Panc1 (cell line): ENCODE results near the gene LRRC8E. TPM values are rescaled to one million over a fixed set of nuclear protein-coding genes. Genes with fewer than 3 reads are reported as not detected.

Source experiments
- ATAC-seq: fragments of 200-7000 bp; cut with Tn5 transposase; 2 replicates; pipeline ENCODE4 v1.9.1; 2020; ENCODE audit warnings: mild to moderate bottlenecking, moderate library complexity
- BruUV-seq: library from RNA; stranded (reverse); fragments of 400-500 nt; replicated peaks from 2 replicates; lab custom pipeline; 2021; lab: Mats Ljungman, UMichigan
- CTCF ChIA-PET: fragments of 300-600 bp; sonication (Branson Sonifier 250); formaldehyde crosslinking; loops from one replicate; lab custom pipeline; 2022; ENCODE audit warnings: antibody characterized with exemption; lab: Charles Lee
- POLR2A ChIA-PET: fragments of 300-600 bp; sonication (Branson Sonifier 250); formaldehyde crosslinking; loops from one replicate; lab custom pipeline; 2022; ENCODE audit warnings: antibody characterized with exemption; lab: Charles Lee
- DNase-seq: peaks from one replicate; pipeline ENCODE4 v3.0.0-alpha.2; 2010; ENCODE audit warnings: low read depth, low spot score
- H3K27ac ChIP-seq: 2 replicates; pipeline ENCODE4 v1.5.1; 2011; ENCODE audit warnings: mild to moderate bottlenecking, low read length, inconsistent platforms
- H3K27me3 ChIP-seq: fragments of 200-500 bp; sonication (Bioruptor generic); 2 replicates; pipeline ENCODE4 v1.6.0; 2014; ENCODE audit warnings: low read length, inconsistent platforms; ENCODE audit not compliant: control insufficient read depth, insufficient read depth
- H3K36me3 ChIP-seq: fragments of 200-500 bp; sonication (Bioruptor generic); 2 replicates; pipeline ENCODE4 v1.5.1; 2014; ENCODE audit warnings: inconsistent platforms, mild to moderate bottlenecking, low read length, moderate library complexity; ENCODE audit not compliant: control insufficient read depth, insufficient read depth
- H3K4me1 ChIP-seq: 2 replicates; pipeline ENCODE4 v1.5.1; 2011; ENCODE audit warnings: inconsistent platforms, mild to moderate bottlenecking, low read length, moderate library complexity; ENCODE audit not compliant: control insufficient read depth, insufficient read depth
- H3K4me3 ChIP-seq, 2 experiments: 2 replicates each; pipeline ENCODE4 v1.5.1; 2011 to 2012; ENCODE audit warnings: low read depth in 2 of 2, low read length in 2 of 2, mild to moderate bottlenecking in 2 of 2, inconsistent platforms in 1 of 2, moderate library complexity in 1 of 2
- H3K9me3 ChIP-seq: fragments of 200-500 bp; sonication (Bioruptor generic); 2 replicates; pipeline ENCODE4 v1.5.1; 2014; ENCODE audit warnings: low read depth, mild to moderate bottlenecking, inconsistent platforms, low read length, moderate library complexity; ENCODE audit not compliant: control insufficient read depth, insufficient read depth
- POLR2AphosphoS5 ChIP-seq: IDR thresholded peaks from 2 replicates; pipeline ENCODE4 v1.6.1; 2012; ENCODE audit warnings: mild to moderate bottlenecking, low read depth, low read length, moderate library complexity
- SIN3A ChIP-seq: IDR thresholded peaks from 2 replicates; pipeline ENCODE4 v1.6.1; 2012; ENCODE audit warnings: low read depth, mild to moderate bottlenecking, low read length, moderate library complexity, borderline replicate concordance; ENCODE audit not compliant: insufficient read depth
- TCF7L2 ChIP-seq: IDR thresholded peaks from 2 replicates; pipeline ENCODE4 v1.6.1; 2011; ENCODE audit warnings: mild to moderate bottlenecking, low read depth, low read length, inconsistent platforms
- in situ Hi-C: cut with HindIII; loops from 2 replicates; pipeline ENCODE4 v1.10.0; 2016; ENCODE audit warnings: low sequenced_read_pairs, low pct_unique_long_range_greater_than_20kb
- intact Hi-C: fragments of 100-400 bp; cut with micrococcal nuclease; formaldehyde crosslinking; loops from one replicate; pipeline ENCODE4 v1.10.0; 2022; ENCODE audit not compliant: unreplicated experiment
- total RNA-seq: library from RNA; stranded (reverse); gene quantifications from one replicate; pipeline ENCODE4 v1.2.1, GENCODE V29; 2021; ENCODE audit not compliant: unreplicated experiment
- TF ChIP-seq, protein P1 (sequence below), 2 experiments: IDR thresholded peaks; 2 replicates each; pipeline ENCODE4 v1.6.1; 2011 to 2012; ENCODE audit warnings: low read depth in 2 of 2, control low read depth in 1 of 2, low read length in 1 of 2, mild to moderate bottlenecking in 1 of 2, moderate library complexity in 1 of 2; ENCODE audit not compliant: insufficient read depth in 1 of 2
- TF ChIP-seq, protein P2 (sequence below): fragments of 450-650 bp; IDR thresholded peaks from 2 replicates; pipeline ENCODE4 v1.5.1; 2017; ENCODE audit warnings: mild to moderate bottlenecking

Gene LRRC8E
- total RNA-seq, 1 experiment from 2014 or later = 5.0 TPM

DNA sequence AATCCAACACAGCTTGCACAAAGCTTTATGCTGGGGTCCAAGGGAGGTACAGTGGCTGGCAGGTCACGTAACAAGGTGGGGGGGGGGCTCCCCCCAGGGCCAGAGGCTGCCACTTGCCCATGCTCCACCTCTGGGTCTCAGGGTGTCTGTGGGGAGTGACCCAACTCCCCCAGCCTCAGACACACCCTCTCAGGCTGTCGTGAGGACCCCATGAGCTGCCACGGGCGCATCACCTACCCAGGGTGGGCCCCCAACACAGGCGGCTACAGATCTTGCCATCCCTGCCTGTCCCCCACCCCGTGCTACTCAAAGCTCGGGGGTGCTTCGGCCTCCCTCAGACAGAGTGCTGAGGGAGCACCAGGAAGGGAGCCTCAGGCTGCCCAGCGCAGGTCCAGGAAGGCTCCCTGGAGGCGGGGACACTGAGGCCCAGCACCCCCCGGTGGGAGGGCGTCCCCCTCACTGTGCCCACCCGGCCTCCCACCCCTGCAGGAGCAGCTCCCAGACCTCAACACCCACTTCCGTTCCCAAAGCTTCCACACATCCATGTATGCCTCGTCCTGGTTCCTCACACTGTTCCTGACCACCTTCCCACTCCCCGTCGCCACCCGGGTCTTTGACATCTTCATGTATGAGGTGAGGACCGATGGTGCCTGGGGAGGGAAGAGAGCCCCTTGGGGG lies 37.2 kb upstream of the LRRC8E start:
- ChIA-PET POLR2A (no interaction called here), CTCF (interaction anchor here (0.5 kb wide), 1 partner anchor 51 kb away, joined by 3 read pairs; no protein-coding TSS in a partner anchor)

DNA sequence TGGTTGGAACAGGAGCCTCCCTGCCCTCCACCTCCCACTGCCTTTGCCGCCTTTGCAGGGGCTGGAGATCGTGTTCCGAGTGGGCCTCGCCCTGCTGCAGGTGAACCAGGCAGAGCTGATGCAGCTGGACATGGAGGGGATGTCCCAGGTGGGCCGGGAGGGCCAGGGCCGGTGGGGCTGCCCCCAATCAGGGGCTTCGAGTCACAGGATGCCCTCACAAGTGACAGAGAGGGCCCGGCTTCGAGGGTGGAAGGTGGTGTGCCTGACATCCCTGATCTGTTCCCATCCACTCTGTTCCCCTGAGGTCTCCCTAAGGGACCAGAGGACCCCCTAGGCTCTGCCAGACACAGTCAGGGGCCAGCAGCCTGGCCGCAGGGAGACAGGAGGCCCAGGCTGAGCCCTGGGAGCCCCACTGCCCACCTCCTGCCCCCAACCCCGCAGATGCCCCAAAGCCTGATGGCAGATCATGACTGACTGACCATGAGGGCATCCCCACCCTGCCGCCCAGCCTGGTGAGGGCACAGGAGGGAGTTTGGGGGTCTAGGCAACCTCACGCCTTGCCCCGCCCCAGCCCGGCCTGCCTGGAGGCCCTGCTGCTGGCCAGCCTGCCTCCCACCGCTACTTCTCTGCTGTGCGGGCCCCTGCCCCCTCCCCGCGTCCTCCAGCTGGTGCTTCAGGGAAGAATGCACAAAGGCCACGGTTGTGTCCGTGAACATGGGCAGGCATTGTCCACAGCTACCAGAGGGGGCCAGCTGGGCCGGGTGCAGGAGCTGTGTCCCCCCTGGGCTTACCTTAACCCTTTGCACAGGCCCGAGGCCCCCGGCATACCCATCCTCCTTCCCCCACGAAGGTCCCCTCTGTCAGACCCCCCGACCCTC lies 36.4 kb upstream of the LRRC8E start:
- CTCF ChIA-PET = interaction anchor here (0.5 to 0.7 kb wide), 7 partner anchors 17 to 503 kb away, joined by 3 to 8 read pairs (median 4); no protein-coding TSS in a partner anchor
- no peaks in the 10 kb centered on the region for H3K9me3 ChIP-seq
- no peak overlapping the region for H3K27ac ChIP-seq
- in situ Hi-C loops (no loop called here), intact Hi-C loops (no loop called here)
- H3K4me3 ChIP-seq = no peak overlapping the region
- TF ChIP-seq, protein P1, sequence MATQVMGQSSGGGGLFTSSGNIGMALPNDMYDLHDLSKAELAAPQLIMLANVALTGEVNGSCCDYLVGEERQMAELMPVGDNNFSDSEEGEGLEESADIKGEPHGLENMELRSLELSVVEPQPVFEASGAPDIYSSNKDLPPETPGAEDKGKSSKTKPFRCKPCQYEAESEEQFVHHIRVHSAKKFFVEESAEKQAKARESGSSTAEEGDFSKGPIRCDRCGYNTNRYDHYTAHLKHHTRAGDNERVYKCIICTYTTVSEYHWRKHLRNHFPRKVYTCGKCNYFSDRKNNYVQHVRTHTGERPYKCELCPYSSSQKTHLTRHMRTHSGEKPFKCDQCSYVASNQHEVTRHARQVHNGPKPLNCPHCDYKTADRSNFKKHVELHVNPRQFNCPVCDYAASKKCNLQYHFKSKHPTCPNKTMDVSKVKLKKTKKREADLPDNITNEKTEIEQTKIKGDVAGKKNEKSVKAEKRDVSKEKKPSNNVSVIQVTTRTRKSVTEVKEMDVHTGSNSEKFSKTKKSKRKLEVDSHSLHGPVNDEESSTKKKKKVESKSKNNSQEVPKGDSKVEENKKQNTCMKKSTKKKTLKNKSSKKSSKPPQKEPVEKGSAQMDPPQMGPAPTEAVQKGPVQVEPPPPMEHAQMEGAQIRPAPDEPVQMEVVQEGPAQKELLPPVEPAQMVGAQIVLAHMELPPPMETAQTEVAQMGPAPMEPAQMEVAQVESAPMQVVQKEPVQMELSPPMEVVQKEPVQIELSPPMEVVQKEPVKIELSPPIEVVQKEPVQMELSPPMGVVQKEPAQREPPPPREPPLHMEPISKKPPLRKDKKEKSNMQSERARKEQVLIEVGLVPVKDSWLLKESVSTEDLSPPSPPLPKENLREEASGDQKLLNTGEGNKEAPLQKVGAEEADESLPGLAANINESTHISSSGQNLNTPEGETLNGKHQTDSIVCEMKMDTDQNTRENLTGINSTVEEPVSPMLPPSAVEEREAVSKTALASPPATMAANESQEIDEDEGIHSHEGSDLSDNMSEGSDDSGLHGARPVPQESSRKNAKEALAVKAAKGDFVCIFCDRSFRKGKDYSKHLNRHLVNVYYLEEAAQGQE (IDR thresholded peaks at IDR 0.05; ENCODE audit: insufficient read depth in 1 of 2, low read depth in 2 of 2, low read length in 1 of 2) = no peak
- TF ChIP-seq SIN3A (no peak), TCF7L2 (no peak)
- TF ChIP-seq, protein P2, sequence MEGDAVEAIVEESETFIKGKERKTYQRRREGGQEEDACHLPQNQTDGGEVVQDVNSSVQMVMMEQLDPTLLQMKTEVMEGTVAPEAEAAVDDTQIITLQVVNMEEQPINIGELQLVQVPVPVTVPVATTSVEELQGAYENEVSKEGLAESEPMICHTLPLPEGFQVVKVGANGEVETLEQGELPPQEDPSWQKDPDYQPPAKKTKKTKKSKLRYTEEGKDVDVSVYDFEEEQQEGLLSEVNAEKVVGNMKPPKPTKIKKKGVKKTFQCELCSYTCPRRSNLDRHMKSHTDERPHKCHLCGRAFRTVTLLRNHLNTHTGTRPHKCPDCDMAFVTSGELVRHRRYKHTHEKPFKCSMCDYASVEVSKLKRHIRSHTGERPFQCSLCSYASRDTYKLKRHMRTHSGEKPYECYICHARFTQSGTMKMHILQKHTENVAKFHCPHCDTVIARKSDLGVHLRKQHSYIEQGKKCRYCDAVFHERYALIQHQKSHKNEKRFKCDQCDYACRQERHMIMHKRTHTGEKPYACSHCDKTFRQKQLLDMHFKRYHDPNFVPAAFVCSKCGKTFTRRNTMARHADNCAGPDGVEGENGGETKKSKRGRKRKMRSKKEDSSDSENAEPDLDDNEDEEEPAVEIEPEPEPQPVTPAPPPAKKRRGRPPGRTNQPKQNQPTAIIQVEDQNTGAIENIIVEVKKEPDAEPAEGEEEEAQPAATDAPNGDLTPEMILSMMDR = no peak
- ATAC-seq (no peak), DNase-seq (no peak)
- BruUV-seq = no TSS peak
- no peaks in the 10 kb centered on the region; the same call in 1 of the 2 replicates for H3K4me1 ChIP-seq
- no peaks in the 10 kb centered on the region for H3K27me3 ChIP-seq
- POLR2A ChIA-PET = no interaction called here
- H3K36me3 ChIP-seq = no peaks in the 10 kb centered on the region

More for the DNA sequence above, 37.2 kb upstream of the LRRC8E start:
- no peaks in the 10 kb centered on the region for H3K36me3 ChIP-seq
- TF ChIP-seq POLR2AphosphoS5 = no peak
- in situ Hi-C loops (no loop called here), intact Hi-C loops (no loop called here)
- no TSS peak for BruUV-seq
- DNase-seq (no peak), ATAC-seq (no peak)
- no peak overlapping the region for H3K4me3 ChIP-seq
- no peak overlapping the region for H3K27ac ChIP-seq
- H3K27me3 ChIP-seq = no peaks in the 10 kb centered on the region
- H3K9me3 ChIP-seq = no peaks in the 10 kb centered on the region
- no peaks in the 10 kb centered on the region; the same call in 1 of the 2 replicates for H3K4me1 ChIP-seq
